ENCODE results near the gene PTTG1. TPM values are rescaled to one million over a fixed set of nuclear protein-coding genes. Genes with fewer than 3 reads are reported as not detected.

Gene PTTG1
- total and polyA plus RNA-seq, 2 of the 8 experiments (the other 6 are each of a cell fraction or from before 2014, with no cell fraction given): 240 to 478 TPM

GRCh38 chr5:160468363-160468975 lies 46.8 kb downstream of the PTTG1 start:
- H4K20me1 ChIP-seq (replicated peaks in 1 of 2; ENCODE audit: control insufficient read depth in 1 of 2, insufficient read depth in 2 of 2, low read length in 2 of 2): no peaks in the 10 kb centered on the region
- no peaks in the 10 kb centered on the region for H3K79me1 ChIP-seq (ENCODE audit: low read depth, low read length)
- no peaks in the 10 kb centered on the region for H3K27me3 ChIP-seq (replicated peaks in 1 of 4; ENCODE audit: control insufficient read depth in 3 of 4, extremely low read depth in 1 of 4, insufficient read depth in 3 of 4, low read length in 3 of 4)
- H3K14ac ChIP-seq (ENCODE audit: insufficient read length): no peak overlapping the region
- H3K9ac ChIP-seq (replicated peaks in 1 of 4; ENCODE audit: extremely low read depth in 1 of 4, low read depth in 3 of 4, low read length in 3 of 4): no peak overlapping the region
- H2BK12ac ChIP-seq (ENCODE audit: low read depth, low read length): no peak overlapping the region
- no peaks in the 10 kb centered on the region for H3K23me2 ChIP-seq (ENCODE audit: low read depth, low read length)
- 91% methylated on average over 3 of the region's 3 CpGs; no CpG with 5 or more reads in 1 of the 2 experiments for WGBS, 2 experiments (ENCODE audit: extremely low coverage in 1 of 2, insufficient coverage in 1 of 2, insufficient read length in 1 of 2, insufficient replicate concordance in 2 of 2, low coverage in 1 of 2, low lambda C conversion rate in 2 of 2, missing lambda C conversion rate in 1 of 2)
- 0 out of 2 replicates have a peak overlapping the region, but pooled peaks have one; percentile 93 for H2AFZ ChIP-seq (ENCODE audit: low read length)
- H2BK120ac ChIP-seq (replicated peaks; ENCODE audit: low read depth, low read length): no peak overlapping the region
- ChIA-PET POLR2A (ENCODE audit: partially characterized antibody) (interaction anchor here (1.3 kb wide), 1 partner anchor 9 kb away, joined by 4 read pairs; no protein-coding TSS in a partner anchor), CTCF (ENCODE audit: partially characterized antibody) (interaction anchor here (0.7 to 2.4 kb wide), 2 partner anchors 30 to 1685 kb away, joined by 3 to 11 read pairs; no protein-coding TSS in a partner anchor)
- H3K27ac ChIP-seq (ENCODE audit: low read depth, low read length): no peak overlapping the region
- peaks cover 0 to 6% (median 2%) of the 10 kb centered on the region in 4 experiments; a peak in 4 of 7 replicates for H3K4me1 ChIP-seq (replicated peaks in 1 of 4; ENCODE audit: control insufficient read depth in 3 of 4, insufficient read depth in 4 of 4, low read length in 3 of 4)
- no peak overlapping the region for H3K4ac ChIP-seq (replicated peaks; ENCODE audit: insufficient read length, low read depth, low read length)
- H3K18ac ChIP-seq (ENCODE audit: extremely low read depth, low read length): no peak overlapping the region
- H4K5ac ChIP-seq (ENCODE audit: insufficient read length, low read depth, low read length): no peak overlapping the region
- no peak overlapping the region for H3K4me3 ChIP-seq (ENCODE audit: extremely low read depth in 1 of 4, insufficient read depth in 2 of 4, low read depth in 3 of 4, low read length in 4 of 4)
- FAIRE-seq (no peak), DNase-seq (ENCODE audit: low read depth in 1 of 2, low spot score in 2 of 2) (no peak)
- H3K79me2 ChIP-seq (ENCODE audit: control insufficient read depth in 1 of 2, insufficient read depth in 2 of 2, low read length in 2 of 2): no peaks in the 10 kb centered on the region
- no peak overlapping the region for H3K23ac ChIP-seq (ENCODE audit: insufficient read length)
- no peaks in the 10 kb centered on the region for H3K36me3 ChIP-seq (ENCODE audit: control insufficient read depth in 2 of 4, insufficient read depth in 4 of 4, low read length in 3 of 4)
- H2AK5ac ChIP-seq (ENCODE audit: low read depth, low read length): no peak overlapping the region
- no peak overlapping the region for H3K4me2 ChIP-seq (ENCODE audit: insufficient read depth in 1 of 2, low read depth in 2 of 2, low read length in 2 of 2)
- H3K56ac ChIP-seq (replicated peaks; ENCODE audit: insufficient read length, low read depth, low read length): no peak overlapping the region
- H4K91ac ChIP-seq (replicated peaks; ENCODE audit: insufficient read length, low read length): no peak overlapping the region
- no peaks in the 10 kb centered on the region for H3K9me3 ChIP-seq (ENCODE audit: insufficient read depth in 2 of 2, low read depth in 1 of 2, low read length in 1 of 2)
- H2BK5ac ChIP-seq (ENCODE audit: low read depth, low read length): no peak overlapping the region
- no peak overlapping the region for H2BK15ac ChIP-seq (ENCODE audit: low read length)
- no peak overlapping the region for H2BK20ac ChIP-seq (ENCODE audit: low read length)
- no peak overlapping the region for H4K8ac ChIP-seq (ENCODE audit: extremely low read depth, insufficient read depth, low read length)
- TF ChIP-seq ATF2 (IDR thresholded peaks at IDR 0.05; ENCODE audit: low read length) (no peak), EZH2 (IDR thresholded peaks at IDR 0.05; ENCODE audit: low read depth, low read length, severe bottlenecking) (no peak), POLR2A (IDR thresholded peaks at IDR 0.05; ENCODE audit: control extremely low read depth in 1 of 2, low read depth in 2 of 2, low read length in 2 of 2) (no peak), CREB1 (IDR thresholded peaks at IDR 0.05) (no peak), BCL11A (IDR thresholded peaks at IDR 0.05; ENCODE audit: low read depth in 2 of 2, low read length in 2 of 2) (no peak), RFX5 (IDR thresholded peaks at IDR 0.05; ENCODE audit: borderline replicate concordance, low read depth, low read length) (no peak), SP2 (IDR thresholded peaks at IDR 0.05; ENCODE audit: low read length) (no peak), SIN3A (conservative IDR thresholded peaks at IDR 0.05 in 1 of 2, IDR thresholded peaks at IDR 0.05 in 1 of 2; ENCODE audit: low read depth in 1 of 2, low read length in 2 of 2) (no peak), CTCF (IDR thresholded peaks at IDR 0.05; ENCODE audit: control extremely low read depth in 1 of 3, insufficient read depth in 1 of 3, low read depth in 1 of 3, low read length in 3 of 3) (no peak)
